Breast epithelium (tissue), 4 donors: ENCODE data around the gene PHF21A. TPM values are rescaled to one million over a fixed set of nuclear protein-coding genes. Genes with fewer than 3 reads are reported as not detected.

ENCODE experiments used
- DNase-seq, 2 donors: peaks; one replicate each; pipeline ENCODE4 v3.0.0-alpha.2; 2019; ENCODE audit warnings: low spot score in 2 of 2
- H3K27ac ChIP-seq, 2 donors: fragments of 200-600 bp; sonication (generic) in 1 of 2; one replicate each; pipeline ENCODE4 v1.5.1; 2016 to 2019; ENCODE audit warnings: mild to moderate bottlenecking in 1 of 2
- H3K27me3 ChIP-seq, 2 donors: fragments of 200-600 bp; sonication (generic) in 1 of 2; one replicate each; pipeline versions ENCODE4 v1.5.1 to v1.6.0; 2017 to 2019; ENCODE audit warnings: control low read depth in 1 of 2, mild to moderate bottlenecking in 1 of 2
- H3K36me3 ChIP-seq: fragments of 200-600 bp; one replicate; pipeline ENCODE4 v1.5.1; 2019
- H3K4me1 ChIP-seq, 2 donors: fragments of 200-600 bp; sonication (generic); one replicate each; pipeline ENCODE4 v1.5.1; 2016 to 2019; ENCODE audit warnings: control low read depth in 1 of 2
- H3K4me3 ChIP-seq, 3 donors: fragments of 200-600 bp; sonication (generic); 1 replicate in 2 of 3; 2 replicates in 1 of 3; pipeline ENCODE4 v1.5.1; 2016 to 2019; ENCODE audit warnings: mild to moderate bottlenecking in 3 of 3, moderate library complexity in 2 of 3
- H3K9me3 ChIP-seq, 2 donors: fragments of 200-600 bp; sonication (generic) in 1 of 2; one replicate each; pipeline ENCODE4 v1.5.1; 2016 to 2019; ENCODE audit warnings: control low read depth in 1 of 2
- CTCF ChIP-seq, 3 donors: fragments of 450-650 bp; IDR thresholded peaks; one replicate each; pipeline ENCODE4 v1.5.1; 2016 to 2017; ENCODE audit warnings: antibody characterized with exemption in 3 of 3, mild to moderate bottlenecking in 3 of 3, moderate library complexity in 3 of 3
- POLR2A ChIP-seq: fragments of 450-650 bp; IDR thresholded peaks from one replicate; pipeline ENCODE4 v1.6.1; 2016; ENCODE audit warnings: antibody characterized with exemption, mild to moderate bottlenecking, moderate library complexity
- POLR2AphosphoS5 ChIP-seq, 3 donors: sonication (generic); formaldehyde crosslinking; IDR thresholded peaks; one replicate each; pipeline ENCODE4 v1.6.1; 2017; ENCODE audit warnings: antibody characterized with exemption in 3 of 3
- intact Hi-C: fragments of 100-400 bp; cut with DNase I; formaldehyde crosslinking; loops from one replicate; pipeline ENCODE4 v1.15.1; 2023; ENCODE audit warnings: low total_unique reads
- total RNA-seq, 3 donors: library from RNA; depleted of rRNA; stranded (reverse); fragments of >200 nt; gene quantifications; one replicate each; pipeline ENCODE4 v1.1.0, GENCODE V29; 2016

The PHF21A gene
- total RNA-seq, 3 donors from 2014 or later: 23.4 to 70.8 (median 42.7) TPM

GRCh38 chr11:46090375-46090774, 30.9 kb downstream of the PHF21A start:
- H3K36me3 ChIP-seq: no peaks in the 10 kb centered on the region
- no peaks in the 10 kb centered on the region for H3K9me3 ChIP-seq
- DNase-seq: no peak
- H3K27ac ChIP-seq: no peak overlapping the region
- TF ChIP-seq POLR2A (no peak), POLR2AphosphoS5 (IDR thresholded peaks at IDR 0.05) (no peak), CTCF (IDR thresholded peaks at IDR 0.05) (no peak)
- intact Hi-C loops: loop anchor here (10.0 kb wide), 1 partner anchor 1074 kb away; no protein-coding TSS in a partner anchor
- H3K4me3 ChIP-seq: no peak overlapping the region
- H3K4me1 ChIP-seq: no peaks in the 10 kb centered on the region
- no peaks in the 10 kb centered on the region for H3K27me3 ChIP-seq

- intact Hi-C loops: no loop called here
- TF ChIP-seq POLR2AphosphoS5 (IDR thresholded peaks at IDR 0.05) (no peak), CTCF (IDR thresholded peaks at IDR 0.05) (no peak), POLR2A (no peak)
- no peaks in the 10 kb centered on the region for H3K9me3 ChIP-seq
Measured at GRCh38 chr11:46079662-46080061, 41.6 kb downstream of the PHF21A start.

GRCh38 chr11:46075928-46076327, 45.3 kb downstream of the PHF21A start:
- no peaks in the 10 kb centered on the region for H3K27me3 ChIP-seq
- no peak for DNase-seq
- H3K27ac ChIP-seq: no peak overlapping the region
- no peaks in the 10 kb centered on the region for H3K4me1 ChIP-seq
- no peaks in the 10 kb centered on the region for H3K36me3 ChIP-seq
- TF ChIP-seq CTCF (IDR thresholded peaks at IDR 0.05): no peak
- TF ChIP-seq POLR2A: no peak
- TF ChIP-seq POLR2AphosphoS5 (IDR thresholded peaks at IDR 0.05): no peak
- intact Hi-C loops: no loop called here
- H3K9me3 ChIP-seq: no peaks in the 10 kb centered on the region
- H3K4me3 ChIP-seq: no peak overlapping the region

More at GRCh38 chr11:46079662-46080061, 41.6 kb downstream of the PHF21A start:
- Histone ChIP-seq H3K36me3 (no peaks in the 10 kb centered on the region), H3K4me3 (no peak overlapping the region), H3K27me3 (no peaks in the 10 kb centered on the region), H3K4me1 (no peaks in the 10 kb centered on the region), H3K27ac (no peak overlapping the region)
- no peak for DNase-seq

GRCh38 chr11:46075168-46075567, 46.1 kb downstream of the PHF21A start:
- intact Hi-C loops: no loop called here
- Histone ChIP-seq H3K36me3 (no peaks in the 10 kb centered on the region), H3K9me3 (no peaks in the 10 kb centered on the region), H3K4me1 (no peaks in the 10 kb centered on the region), H3K27me3 (no peaks in the 10 kb centered on the region), H3K27ac (no peak overlapping the region), H3K4me3 (no peak overlapping the region)
- TF ChIP-seq CTCF (IDR thresholded peaks at IDR 0.05) (no peak), POLR2A (no peak), POLR2AphosphoS5 (IDR thresholded peaks at IDR 0.05) (no peak)
- no peak for DNase-seq

- Histone ChIP-seq H3K27me3 (no peaks in the 10 kb centered on the region), H3K36me3 (no peaks in the 10 kb centered on the region), H3K4me3 (no peak overlapping the region), H3K27ac (no peak overlapping the region), H3K9me3 (no peaks in the 10 kb centered on the region), H3K4me1 (no peaks in the 10 kb centered on the region)
- intact Hi-C loops: no loop called here
- DNase-seq: no peak
- TF ChIP-seq POLR2A (no peak), POLR2AphosphoS5 (IDR thresholded peaks at IDR 0.05) (no peak), CTCF (IDR thresholded peaks at IDR 0.05) (no peak)
Measured at GRCh38 chr11:46073632-46074031, 47.6 kb downstream of the PHF21A start.
